ENCODE measurements around the gene LSM4. TPM values are rescaled to one million over a fixed set of nuclear protein-coding genes. Genes with fewer than 3 reads are reported as not detected.
A peak's percentile ranks its signal among the peaks of the same experiment; 100 is the strongest.

Gene LSM4
- total and polyA plus RNA-seq, 10 donors, result 55.8 to 192 (median 80.2) TPM

DNA sequence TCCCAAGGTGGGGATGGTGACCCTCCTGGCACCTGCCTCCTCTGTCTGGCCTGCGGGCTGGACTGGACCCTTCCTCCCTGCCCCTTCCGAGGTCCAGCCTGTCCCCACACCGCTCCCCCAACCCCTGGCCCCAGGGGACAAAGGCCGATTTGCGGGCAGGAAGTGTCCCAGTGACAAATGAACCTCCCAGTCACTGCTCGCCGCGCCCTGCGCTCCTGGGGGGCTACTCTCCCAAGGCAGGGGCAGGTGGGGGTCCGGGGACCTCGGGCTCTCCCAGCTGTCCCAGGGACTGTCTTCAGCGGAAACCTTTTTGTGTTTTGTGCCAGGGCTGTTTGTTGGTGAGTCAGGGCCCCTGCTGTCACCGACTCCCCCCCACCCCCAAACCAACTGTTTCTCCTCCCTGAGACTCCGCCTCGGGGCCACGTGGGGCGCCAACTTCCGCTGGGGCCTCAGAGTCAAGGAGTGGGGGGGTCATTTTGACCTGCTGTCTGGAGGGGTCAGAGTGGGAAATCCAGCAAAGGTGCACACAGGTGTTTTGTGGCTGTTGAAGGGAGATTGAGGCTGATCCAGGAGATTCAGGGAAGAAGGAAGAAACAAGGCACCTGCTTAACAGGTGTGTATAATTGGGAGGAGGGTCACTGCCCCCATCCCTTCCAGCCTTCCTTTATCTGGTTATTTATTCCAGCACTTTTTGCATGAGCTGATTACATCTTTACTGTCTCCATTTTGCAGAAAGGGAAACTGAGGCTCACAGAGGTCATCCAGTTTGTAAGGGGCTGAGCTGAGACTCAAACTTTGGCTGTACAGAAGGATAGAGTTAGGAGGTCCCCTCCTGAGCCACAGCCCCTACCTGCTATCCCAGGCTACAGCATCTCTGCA is 18.4 kb upstream of the LSM4 start:
- no peak for TF ChIP-seq POLR2A (IDR thresholded peaks at IDR 0.05)
- TF ChIP-seq POLR2AphosphoS5 (IDR thresholded peaks at IDR 0.05), result peak; percentile 15 to 46 (median 43)
- TF ChIP-seq, protein P1, sequence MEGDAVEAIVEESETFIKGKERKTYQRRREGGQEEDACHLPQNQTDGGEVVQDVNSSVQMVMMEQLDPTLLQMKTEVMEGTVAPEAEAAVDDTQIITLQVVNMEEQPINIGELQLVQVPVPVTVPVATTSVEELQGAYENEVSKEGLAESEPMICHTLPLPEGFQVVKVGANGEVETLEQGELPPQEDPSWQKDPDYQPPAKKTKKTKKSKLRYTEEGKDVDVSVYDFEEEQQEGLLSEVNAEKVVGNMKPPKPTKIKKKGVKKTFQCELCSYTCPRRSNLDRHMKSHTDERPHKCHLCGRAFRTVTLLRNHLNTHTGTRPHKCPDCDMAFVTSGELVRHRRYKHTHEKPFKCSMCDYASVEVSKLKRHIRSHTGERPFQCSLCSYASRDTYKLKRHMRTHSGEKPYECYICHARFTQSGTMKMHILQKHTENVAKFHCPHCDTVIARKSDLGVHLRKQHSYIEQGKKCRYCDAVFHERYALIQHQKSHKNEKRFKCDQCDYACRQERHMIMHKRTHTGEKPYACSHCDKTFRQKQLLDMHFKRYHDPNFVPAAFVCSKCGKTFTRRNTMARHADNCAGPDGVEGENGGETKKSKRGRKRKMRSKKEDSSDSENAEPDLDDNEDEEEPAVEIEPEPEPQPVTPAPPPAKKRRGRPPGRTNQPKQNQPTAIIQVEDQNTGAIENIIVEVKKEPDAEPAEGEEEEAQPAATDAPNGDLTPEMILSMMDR (IDR thresholded peaks at IDR 0.05 in 8 of 11, conservative IDR thresholded peaks at IDR 0.05 in 3 of 11), result peak in 1 of 11 experiments; percentile 28
- Histone ChIP-seq H3K4me1 (peaks cover 10 to 67% (median 25%) of the 10 kb centered on the region in 6 donors), H3K36me3 (peaks cover 0 to 40% (median 6%) of the 10 kb centered on the region in 6 donors), H3K27me3 (replicated peaks in 1 of 7) (no peaks in the 10 kb centered on the region), H3K27ac (peak overlapping the region; percentile 70 to 93 (median 84)), H3K4me3 (peak overlapping the region; percentile 56 to 99 (median 86)), H3K9me3 (no peaks in the 10 kb centered on the region)
- 0 to 2% (median 1%) methylated on average over 11 to 18 of the region's 18 CpGs for WGBS, 5 donors
- peak; percentile 93 for DNase-seq
- intact Hi-C loops (cut with DNase I; ENCODE audit: low total_unique reads), result no loop called here

DNA sequence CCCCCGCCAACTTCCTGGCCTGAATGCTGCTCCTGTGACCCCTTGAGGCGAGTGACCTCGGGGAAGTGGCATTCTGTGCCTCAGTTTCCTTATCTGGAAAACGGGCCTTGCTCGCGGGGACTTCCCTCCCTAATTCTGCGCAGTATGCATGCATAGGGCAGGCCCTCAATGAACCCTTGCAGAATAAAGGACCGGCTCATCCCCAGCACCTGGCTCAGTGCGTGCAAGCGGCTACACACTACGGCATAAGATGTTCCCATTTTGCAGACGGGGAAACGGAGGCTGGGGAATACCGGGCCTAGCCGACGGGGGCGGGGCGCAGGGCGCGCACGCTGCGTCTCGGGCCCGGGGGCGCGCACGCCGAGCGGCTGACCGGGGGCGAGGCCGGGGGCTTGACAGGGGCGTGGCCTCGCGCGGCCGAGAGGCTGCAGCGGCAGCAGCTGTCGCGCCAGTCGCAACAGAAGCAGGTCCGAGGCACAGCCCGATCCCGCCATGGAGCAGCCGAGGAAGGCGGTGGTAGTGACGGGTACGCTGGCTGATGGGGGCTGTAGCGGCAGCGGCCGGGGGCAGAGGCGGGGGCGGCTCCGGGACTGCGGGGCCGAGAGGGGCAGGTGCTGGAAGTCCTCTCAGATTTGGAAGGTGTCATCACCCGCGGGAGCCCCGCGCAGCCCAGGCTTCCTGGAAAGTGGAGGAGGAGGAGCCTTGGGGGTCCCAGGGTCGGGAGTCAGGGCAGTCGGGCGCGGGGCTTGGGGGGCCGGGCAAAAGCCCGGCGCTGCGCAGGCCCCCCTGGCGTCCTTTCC is 17.5 kb upstream of the LSM4 start, which contains the start of gene PGPEP1:
Gene PGPEP1, plus strand, starts transcription at position 409 of the 800 bp plus-strand sequence. Its CDS starts 84 bp downstream, at position 493.
- H3K36me3 ChIP-seq, result peaks cover 0 to 31% (median 6%) of the 10 kb centered on the region in 6 donors
- H3K4me1 ChIP-seq, result peaks cover 10 to 67% (median 25%) of the 10 kb centered on the region in 6 donors
- intact Hi-C loops (cut with DNase I; ENCODE audit: low total_unique reads), result no loop called here
- DNase-seq, result peak; percentile 90
- H3K4me3 ChIP-seq, result peak within 1 kb of the TSS; percentile 56 to 99 (median 86)
- H3K27ac ChIP-seq, result peak within 1 kb of the TSS; percentile 70 to 93 (median 84)
- 2 to 13% (median 4%) methylated on average over 20 to 69 of the region's 69 CpGs for WGBS, 5 donors
- no peaks in the 10 kb centered on the region for H3K9me3 ChIP-seq
- no peaks in the 10 kb centered on the region for H3K27me3 ChIP-seq (replicated peaks in 1 of 7)
- TF ChIP-seq POLR2AphosphoS5 (IDR thresholded peaks at IDR 0.05) (peak; percentile 80 to 84 (median 81)), POLR2A (IDR thresholded peaks at IDR 0.05) (peak in 1 of 3 donors; percentile 9)
- TF ChIP-seq, protein P1 (IDR thresholded peaks at IDR 0.05 in 8 of 11, conservative IDR thresholded peaks at IDR 0.05 in 3 of 11), result peak in 1 of 11 experiments; percentile 13

DNA sequence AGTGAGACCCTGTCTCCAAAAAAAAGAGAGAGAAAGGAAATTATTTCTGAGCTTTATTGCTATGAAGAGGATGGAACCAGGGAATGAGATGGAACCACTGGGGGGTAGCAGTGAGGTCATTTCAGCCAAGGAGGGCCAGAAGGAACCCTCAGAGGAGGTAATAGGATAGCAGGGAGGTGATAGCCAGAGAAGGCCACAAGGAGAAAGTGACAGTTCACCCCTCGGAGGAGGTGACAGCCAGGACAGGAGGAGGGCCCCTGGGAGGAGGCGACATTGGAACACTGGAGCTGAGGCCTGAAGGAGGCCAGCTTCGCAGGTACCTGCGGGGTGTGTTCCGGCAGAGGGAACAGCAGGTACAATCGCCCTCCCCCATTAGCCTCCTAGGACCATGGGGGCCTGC is 16.8 kb upstream of the LSM4 start:
- Histone ChIP-seq H3K4me3 (peak overlapping the region; percentile 56 to 99 (median 86)), H3K27ac (peak overlapping the region in 6 of 8 donors; percentile 27 to 93 (median 86)), H3K36me3 (peaks cover 0 to 25% (median 3%) of the 10 kb centered on the region in 6 donors), H3K9me3 (no peaks in the 10 kb centered on the region), H3K27me3 (replicated peaks in 1 of 7) (no peaks in the 10 kb centered on the region), H3K4me1 (peaks cover 10 to 65% (median 25%) of the 10 kb centered on the region in 6 donors)
- WGBS, 5 donors, result 35 to 64% (median 61%) methylated on average over 6 of the region's 6 CpGs
- intact Hi-C loops (cut with DNase I; ENCODE audit: low total_unique reads), result no loop called here
- no peak for TF ChIP-seq POLR2AphosphoS5 (IDR thresholded peaks at IDR 0.05)
- TF ChIP-seq POLR2A (IDR thresholded peaks at IDR 0.05), result no peak
- TF ChIP-seq, protein P1 (IDR thresholded peaks at IDR 0.05 in 8 of 11, conservative IDR thresholded peaks at IDR 0.05 in 3 of 11), result no peak
- no peak for DNase-seq
